HG02885 (cell line): ENCODE measurements around the gene KANK3.
"Not testable (repeated sequence)": the region's sequence is repeated elsewhere in the genome, so short reads cannot be mapped to it uniquely, and the experiment has no call there.

ENCODE experiments used
- ATAC-seq: cut with Tn5 transposase; IDR thresholded peaks from one replicate; pipeline ENCODE4 v1.9.1; 2021; ENCODE audit warnings: mild to moderate bottlenecking; ENCODE audit not compliant: unreplicated experiment, poor library complexity

Gene KANK3

DNA sequence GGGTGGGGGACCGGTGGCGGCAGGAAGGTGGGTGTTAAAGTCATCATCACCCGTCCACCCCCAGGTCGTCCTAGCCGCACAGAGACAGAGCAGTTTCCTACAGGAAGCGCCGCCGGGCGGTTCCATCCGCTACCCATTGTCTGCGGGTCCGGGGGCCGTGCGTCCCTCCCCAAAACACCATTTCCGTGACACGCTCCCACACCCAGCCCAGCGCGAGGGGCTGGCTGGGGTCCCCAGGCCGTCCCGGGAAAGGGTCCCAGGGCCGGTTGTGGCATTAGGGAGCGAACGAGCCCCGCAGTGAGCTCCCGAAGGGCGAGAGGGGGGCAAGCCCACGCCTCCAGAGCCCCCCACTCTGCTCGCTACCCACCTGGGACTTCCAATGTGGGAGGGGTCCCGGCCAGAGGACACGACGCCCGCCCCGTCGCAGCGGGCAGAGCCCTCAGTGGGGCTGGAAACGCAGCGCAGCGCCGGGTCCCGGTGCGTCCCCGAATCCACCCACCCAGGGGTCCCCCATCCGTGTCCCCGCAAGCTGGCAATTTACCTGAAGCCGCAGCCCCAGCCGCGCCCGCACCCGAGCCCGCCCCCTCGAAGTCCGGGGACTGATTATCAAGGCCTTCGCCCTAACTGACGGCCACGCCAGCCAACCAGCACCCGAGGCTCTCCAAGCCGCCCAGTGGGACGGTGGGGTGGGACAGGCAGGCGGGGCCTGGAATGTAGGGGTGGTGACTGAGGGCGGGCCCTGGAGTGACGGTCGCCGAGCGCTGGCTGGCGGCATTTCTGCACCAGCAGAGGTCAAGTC, at the start of gene KANK3:
TSS of gene KANK3 (minus strand) at position 579 of the 799 bp plus-strand sequence. CDS start 5,434 bp downstream, outside the sequence.
- ATAC-seq = peak; percentile 91

DNA sequence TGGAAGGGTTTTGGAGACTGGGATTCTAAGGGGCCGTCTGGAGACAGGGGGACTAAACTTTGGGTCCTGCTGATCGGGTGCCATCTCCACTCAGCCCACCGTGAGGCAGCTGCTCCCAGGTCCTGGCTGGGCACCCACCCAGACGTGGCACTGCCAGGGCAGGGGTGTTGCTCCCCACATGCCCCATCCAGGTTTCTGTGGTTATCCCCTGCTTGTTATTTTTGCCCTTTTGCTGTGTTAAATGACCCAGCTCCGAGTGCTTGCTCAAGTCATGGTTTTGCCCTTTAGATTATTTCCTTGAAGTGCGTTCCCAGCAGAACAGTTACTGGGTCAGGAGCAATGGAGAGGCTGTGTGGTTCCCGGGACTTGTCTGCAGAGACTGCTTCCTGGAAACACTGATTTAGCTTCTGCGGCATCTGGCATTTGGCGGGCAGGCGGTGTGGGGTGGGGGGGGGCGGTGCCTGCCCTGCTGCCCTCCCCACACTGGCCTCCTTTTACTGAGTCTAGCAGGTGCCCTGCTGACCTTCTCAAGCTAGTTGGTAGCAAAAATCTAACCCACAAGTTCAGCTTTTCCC, 49.0 kb upstream of the KANK3 start:
- no peak for ATAC-seq

DNA sequence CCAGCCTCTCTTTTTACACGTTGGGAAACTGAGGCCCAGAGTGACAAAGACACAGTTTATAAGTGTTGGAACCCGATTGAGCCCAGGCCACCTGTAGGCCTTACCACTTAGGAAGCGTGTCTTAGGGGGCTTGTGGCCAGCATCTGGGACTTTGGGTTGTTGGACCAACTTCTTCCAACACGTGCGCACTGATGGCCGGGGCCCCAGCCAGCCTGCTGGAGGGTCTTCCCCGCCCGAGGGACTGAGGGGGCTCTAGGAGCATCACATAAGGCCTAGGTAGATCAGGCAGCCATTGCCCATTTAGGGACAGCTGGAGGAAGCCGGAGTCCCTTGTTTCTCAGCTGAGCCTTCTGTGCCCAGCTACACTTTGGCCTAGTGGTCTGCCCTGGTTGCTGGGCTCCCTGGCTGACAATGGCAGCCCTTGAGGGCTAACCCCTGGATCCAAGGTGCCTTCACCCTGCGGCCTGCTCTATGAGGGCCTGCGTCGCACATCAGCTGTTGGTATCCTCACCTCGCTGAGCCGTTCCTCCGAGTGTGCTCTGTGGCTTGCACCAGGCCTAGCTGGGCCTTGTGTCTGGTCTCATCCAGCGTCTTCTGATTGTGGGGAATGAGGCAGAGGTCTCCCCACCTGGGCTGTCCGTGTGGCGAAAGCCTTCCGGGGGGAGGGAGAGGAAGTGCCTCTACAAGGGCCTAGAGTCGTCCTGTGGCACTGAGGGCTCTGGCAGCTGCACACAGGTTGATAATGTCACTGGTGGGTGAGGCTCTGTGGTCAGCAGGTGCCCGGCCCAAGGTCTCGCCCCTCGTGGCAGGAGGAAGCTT, 48.3 kb upstream of the KANK3 start:
- ATAC-seq = no peak

DNA sequence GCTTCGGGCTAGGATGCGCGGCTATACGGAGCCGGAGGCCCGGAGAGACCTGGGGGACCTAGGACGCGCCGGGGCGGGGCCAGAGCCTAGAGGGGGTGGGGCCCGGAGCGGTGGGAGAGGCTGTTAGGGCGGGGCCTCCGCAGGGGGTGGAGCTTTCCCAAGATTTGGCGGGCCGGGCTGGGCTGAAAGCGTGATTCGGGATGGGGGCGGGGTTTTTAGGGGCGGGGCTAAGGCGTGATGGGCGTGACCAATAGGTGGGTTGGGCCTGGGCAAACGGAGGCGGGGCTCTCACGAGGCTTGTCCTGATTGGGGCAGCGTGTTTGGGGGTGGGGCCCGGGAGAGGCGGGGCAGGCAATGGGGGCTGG, 47.5 kb upstream of the KANK3 start:
- ATAC-seq = peak; percentile 42

DNA sequence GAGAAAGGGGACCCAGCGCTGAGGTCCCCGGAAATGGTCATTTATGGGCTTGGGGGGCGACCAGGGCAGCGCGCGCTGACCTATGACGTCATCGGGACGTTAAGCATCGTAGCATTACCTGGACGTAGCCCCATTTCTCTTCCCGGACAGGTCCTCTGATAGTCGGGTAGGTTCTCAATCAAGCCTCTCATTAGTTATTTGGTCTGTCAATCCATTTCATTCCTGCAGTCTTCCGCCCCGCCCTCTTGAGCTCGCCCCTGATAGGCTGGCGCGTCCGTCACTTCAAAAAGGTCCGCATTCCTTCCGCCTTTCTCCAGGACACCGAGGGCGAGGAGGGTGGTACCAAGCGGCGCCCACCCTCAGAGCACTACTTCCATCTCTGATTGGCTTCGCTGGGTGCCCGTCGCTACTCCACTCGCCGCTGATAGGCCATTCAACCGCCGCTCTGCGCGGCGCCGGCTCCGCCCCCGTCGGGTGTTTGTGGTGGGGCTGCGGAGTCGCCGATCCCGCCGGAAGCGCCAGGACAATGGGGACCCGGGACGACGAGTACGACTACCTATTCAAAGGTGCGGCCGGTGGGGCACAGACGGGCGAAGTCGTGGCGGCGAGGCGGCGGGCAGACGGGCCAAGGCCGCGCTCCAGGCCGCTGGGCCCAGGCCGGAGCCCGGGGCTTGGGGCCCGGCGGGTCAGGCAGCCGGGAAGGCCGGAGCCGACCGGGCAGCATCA, 47.0 kb upstream of the KANK3 start, which contains the start of gene RAB11B:
TSS of gene RAB11B (plus strand) at position 470 of the 726 bp plus-strand sequence. CDS start at position 527, 57 bp downstream.
- peak; percentile 90 for ATAC-seq

DNA sequence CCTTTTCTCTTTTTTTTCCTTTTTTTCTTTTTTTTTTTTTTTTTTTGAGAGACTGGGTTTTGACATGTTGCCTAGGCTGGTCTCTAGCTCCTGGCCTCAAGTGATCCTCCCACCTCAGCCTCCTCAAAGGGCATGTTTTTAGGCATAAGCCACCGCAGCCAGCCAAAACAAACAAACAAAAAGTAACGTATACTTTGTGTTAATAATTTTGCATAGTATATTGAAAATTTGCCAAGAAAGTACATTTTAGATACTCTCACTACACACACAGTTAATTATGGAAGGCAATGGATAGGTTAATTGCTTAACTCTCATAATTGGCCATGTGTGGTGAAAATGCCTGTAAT, 45.5 kb upstream of the KANK3 start:
- ATAC-seq = no peak

DNA sequence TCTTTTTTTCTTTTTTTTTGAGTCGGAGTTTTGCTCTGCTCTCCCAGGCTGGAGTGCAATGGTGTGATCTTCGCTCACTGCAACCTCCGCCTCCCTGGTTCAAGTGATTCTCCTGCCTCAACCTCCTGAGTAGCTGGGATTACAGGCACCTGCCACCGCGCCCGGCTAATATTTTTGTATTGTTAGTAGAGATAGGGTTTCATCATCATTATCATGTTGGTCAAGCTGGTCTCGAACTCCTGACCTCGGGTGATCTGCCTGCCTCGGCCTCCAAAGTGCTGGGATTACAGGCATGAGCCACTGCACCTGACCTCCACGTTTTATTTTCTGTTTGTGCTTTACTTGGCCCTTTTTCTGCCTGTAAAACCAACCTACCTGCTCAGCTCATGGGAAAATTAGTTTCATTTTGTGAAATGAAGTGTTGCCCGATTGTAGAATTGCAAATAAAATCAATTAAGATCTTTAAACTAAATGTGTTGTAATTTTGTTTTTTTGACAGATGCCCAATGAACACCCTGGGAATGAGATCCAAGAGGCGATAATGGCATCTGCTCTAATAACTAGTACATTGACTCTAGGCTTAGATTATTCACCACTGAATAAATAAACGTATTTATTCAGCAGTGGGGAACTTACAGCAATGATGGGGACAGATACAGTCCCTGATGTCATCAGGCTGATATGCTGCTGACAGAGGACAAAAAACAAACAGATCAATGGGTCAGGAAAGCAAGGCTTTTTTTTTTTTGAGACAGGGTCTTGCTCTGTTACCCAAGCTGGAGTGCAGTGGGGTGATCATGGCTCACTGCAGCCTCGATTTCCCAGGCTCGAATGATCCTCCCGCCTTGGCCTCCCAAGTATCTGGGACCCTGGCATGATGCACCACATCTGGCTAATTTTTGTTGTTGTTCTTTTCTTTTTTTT, 44.9 kb upstream of the KANK3 start:
- ATAC-seq = no peak

DNA sequence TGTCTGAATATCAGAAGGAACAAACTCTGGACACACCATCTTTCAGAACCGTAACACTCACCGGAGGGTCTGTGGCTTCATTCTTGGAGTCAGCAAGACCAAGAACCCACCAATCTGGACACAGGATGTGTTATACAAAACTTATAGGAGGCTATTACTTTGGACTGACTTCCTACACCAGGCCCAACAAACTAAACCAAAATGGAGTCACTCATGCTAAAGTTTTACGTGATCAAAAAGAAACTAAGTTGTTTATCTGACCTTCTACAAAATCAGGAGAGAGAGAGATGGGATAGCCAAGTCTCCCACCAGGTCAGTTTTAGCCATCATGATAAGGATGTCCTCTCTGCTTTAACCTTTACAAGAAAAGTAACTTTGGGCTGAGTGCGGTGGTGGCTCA, 43.9 kb upstream of the KANK3 start:
- no peak for ATAC-seq

DNA sequence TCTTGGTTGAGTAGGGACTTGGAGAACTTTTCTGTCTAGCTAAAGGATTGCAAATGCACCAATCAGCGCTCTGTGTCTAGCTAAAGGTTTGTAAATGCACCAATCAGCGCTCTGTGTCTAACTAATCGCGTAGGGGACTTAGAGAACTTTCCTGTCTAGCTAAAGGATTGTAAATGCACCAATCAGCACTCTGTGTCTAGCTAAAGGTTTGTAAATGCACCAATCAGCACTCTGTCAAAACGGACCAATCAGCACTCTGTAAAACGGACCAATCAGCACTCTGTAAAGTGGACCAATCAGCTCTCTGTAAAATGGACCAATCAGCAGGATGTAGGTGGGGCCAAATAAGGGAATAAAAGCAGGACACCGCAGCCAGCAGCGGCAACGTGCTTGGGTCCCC, 43.4 kb upstream of the KANK3 start:
- ATAC-seq = not testable (repeated sequence)

DNA sequence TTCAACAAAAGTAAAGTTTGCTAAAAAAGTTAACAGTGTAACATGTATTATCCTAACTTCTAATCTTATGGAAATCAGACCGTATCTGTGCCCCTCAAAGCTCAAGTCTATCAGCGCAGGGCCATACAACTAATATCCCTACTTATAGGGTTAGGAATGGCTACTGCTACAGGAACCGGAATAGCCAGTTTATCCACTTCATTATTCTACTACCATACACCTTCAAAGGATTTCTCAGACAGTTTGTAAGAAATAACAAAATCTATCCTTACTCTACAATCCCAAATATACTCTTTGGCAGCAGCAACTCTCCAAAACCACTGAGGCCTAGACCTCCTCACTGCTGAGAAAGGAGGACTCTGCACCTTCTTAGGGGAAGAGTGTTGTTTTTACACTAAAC, 42.5 kb upstream of the KANK3 start:
- not testable (repeated sequence) for ATAC-seq

DNA sequence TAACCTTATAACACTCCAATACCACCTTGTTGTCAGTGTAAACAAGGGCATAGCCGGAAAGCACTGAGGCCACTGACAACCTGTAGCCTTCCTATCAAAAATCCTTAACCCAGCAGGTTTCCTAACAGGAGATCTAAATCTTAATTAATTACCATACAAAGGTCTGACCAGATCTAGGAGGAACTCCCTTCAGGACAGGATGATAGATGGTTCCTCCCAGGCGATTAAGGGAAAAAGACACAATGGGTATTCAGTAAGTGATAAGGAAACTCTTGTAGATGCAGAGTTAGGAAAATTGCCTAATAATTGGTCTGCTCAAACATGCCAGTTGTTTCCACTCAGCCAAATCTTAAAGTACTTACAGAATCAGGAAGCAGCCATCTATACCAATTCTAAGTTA, 42.0 kb upstream of the KANK3 start:
- not testable (repeated sequence) for ATAC-seq

DNA sequence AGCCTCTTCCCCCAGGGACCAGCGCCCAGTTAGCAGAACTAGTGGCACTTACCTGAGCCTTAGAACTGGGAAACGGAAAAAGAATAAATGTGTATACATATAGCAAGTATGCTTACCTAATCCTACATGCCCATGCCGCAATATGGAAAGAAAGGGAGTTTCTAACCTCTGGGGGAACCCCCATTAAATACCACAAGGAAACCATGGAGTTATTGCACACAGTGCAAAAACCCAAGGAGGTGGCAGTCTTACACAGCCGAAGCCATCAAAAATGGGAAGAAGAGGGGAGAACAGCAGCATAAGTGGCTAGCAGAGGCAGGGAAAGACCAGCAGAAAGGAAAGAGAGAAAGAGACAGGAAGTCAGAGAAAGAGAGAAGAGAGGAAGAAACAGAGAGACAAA, 41.5 kb upstream of the KANK3 start:
- ATAC-seq = not testable (repeated sequence)

DNA sequence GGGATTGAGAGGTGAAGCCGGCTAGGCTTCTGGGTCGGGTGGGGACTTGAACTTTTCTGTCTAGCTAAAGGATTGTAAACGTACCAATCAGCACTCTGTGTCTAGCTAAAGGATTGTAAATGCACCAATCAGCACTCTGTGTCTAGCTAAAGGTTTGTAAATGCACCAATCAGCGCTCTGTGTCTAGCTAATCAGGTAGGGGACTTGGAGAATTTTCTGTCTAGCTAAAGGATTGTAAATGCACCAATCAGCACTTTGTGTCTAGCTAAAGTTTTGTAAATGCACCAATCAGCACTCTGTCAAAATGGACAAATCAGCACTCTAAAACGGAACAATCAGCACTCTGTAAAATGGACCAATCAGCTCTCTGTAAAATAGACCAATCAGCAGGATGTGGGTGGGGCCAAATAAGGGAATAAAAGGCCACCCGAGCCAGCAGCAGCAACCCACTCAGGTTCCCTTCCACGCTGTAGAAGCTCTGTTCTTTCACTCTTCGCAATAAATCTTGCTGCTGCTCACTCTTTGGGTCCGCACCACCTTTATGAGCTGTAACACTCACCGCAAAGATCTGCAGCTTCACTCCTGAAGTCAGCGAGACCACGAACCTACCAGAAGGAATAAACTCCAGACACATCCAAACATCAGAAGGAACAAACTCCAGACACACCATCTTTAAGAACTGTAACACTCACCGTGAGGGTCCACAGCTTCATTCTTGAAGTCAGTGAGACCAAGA, 36.3 kb upstream of the KANK3 start:
- not testable (repeated sequence) for ATAC-seq

DNA sequence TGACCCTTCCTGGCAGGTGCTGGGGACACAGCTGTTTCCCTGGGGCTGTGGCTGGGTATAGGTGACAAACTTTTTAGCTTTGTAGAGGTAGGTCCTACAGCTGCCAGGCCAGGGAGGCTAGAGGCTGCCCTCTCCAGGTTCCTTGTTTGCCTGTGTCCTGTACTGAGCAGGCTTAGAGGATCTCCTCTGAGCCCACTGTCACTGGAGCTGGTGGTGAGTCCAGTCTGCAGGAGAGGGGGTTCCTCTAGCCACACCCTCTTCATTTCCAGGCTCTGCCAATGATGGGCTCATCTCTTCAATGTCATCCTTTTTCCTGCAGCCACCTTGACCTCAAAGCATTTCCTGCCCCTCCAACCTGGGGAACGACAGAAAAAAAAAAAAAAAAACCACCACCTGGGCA, 34.5 kb upstream of the KANK3 start:
- ATAC-seq = no peak

DNA sequence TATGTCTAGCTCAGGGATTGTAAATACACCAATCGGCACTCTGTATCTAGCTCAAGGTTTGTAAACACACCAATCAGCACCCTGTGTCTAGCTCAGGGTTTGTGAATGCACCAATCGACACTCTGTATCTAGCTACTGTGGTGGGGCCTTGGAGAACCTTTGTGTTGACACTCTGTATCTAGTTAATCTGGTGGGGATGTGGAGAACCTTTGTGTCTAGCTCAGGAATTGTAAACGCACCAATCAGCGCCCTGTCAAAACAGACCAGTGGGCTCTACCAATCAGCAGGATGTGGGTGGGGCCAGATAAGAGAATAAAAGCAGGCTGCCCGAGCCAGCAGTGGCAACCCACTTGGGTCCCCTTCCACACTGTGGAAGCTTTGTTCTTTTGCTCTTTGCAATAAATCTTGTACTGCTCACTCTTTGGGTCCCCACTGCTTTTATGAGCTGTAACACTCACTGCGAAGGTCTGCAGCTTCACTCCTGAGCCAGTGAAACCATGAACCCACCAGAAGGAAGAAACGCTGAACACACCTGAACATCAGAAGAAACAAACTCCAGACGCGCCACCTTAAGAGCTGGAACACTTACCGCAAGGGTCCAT, 33.4 kb upstream of the KANK3 start:
- ATAC-seq = not testable (repeated sequence)

DNA sequence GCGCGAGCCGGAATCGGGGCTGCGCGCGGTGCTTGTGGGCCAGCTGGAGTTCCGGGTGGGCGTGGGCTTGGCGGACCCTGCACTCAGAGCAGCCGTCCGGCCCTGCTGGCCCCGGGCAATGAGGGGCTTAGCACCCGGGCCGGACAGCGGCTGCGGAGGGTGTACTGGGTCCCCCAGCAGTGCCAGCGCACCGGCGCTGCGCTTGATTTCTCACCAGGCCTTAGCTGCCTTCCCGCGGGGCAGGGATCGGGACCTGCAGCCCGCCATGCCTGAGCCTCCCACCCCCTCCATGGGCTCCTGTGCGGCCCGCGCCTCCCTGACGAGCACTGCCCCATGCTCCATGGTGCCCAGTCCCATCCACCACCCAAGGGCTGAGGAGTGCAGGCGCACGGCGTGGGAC, 32.7 kb upstream of the KANK3 start:
- not testable (repeated sequence) for ATAC-seq

DNA sequence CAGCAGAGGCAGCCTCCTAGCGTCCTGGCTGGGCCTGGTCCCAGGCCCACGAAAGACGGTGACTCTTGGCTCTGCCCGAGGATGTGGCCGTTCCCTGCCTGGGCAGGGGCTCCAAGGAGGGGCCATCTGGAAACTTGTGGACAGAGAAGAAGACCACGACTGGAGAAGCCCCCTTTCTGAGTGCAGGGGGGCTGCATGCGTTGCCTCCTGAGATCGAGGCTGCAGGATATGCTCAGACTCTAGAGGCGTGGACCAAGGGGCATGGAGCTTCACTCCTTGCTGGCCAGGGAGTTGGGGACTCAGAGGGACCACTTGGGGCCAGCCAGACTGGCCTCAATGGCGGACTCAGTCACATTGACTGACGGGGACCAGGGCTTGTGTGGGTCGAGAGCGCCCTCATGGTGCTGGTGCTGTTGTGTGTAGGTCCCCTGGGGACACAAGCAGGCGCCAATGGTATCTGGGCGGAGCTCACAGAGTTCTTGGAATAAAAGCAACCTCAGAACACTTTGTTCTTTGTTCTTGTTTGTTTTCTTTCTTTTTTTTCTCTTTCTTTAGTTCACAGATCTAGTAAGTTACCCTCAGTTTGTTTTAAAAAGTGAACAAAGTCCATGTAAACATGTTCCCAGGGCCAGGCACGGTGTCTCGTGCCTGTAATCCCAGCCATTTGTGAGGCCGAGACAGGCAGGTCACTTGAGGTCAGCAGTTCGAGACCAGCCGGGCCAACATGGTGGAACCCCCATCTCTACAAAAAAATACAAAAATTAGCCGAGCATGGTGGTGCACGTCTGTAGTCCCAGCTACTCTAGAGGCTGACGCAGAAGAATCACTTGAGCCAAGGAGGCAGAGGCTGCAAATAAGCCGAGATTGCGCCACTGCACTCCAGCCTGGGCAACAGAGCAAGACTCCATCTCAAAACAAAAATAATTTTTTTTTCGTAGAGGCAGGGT, 31.1 kb upstream of the KANK3 start:
- no peak for ATAC-seq
